SK-N-SH treated with all-trans-retinoic acid at 6 μM for 48 hours (cell line): ENCODE measurements around the gene TNIP1.

Experiments used
- ATAC-seq: fragments of 200-7000 bp; cut with Tn5 transposase; 3 replicates; pipeline ENCODE4 v1.9.1; 2020; ENCODE audit warnings: mild to moderate bottlenecking, moderate library complexity
- ARNTL ChIP-seq: fragments of 450-650 bp; formaldehyde crosslinking; IDR thresholded peaks from 2 replicates; pipeline ENCODE4 v1.5.0; 2020; ENCODE audit warnings: low read depth, mild to moderate bottlenecking, moderate library complexity, borderline replicate concordance
- BACH2 ChIP-seq: fragments of 250-450 bp; sonication (Bioruptor Pico); IDR thresholded peaks from 2 replicates; pipeline ENCODE4 v1.9.0; 2021; ENCODE audit warnings: mild to moderate bottlenecking, borderline replicate concordance
- CSDC2 ChIP-seq: fragments of 250-450 bp; sonication (Bioruptor Pico); IDR thresholded peaks from 2 replicates; pipeline ENCODE4 v1.5.0; 2020; ENCODE audit warnings: mild to moderate bottlenecking, moderate library complexity
- CSRNP3 ChIP-seq: fragments of 250-450 bp; sonication (Bioruptor Pico); IDR thresholded peaks from 2 replicates; pipeline ENCODE4 v1.5.1; 2021; ENCODE audit warnings: mild to moderate bottlenecking, moderate library complexity
- ESRRG ChIP-seq: fragments of 250-450 bp; sonication (Bioruptor Pico); IDR thresholded peaks from 2 replicates; pipeline ENCODE4 v1.6.1; 2021; ENCODE audit warnings: mild to moderate bottlenecking
- GLIS3 ChIP-seq: fragments of 250-450 bp; sonication (Bioruptor Pico); IDR thresholded peaks from 2 replicates; pipeline ENCODE4 v1.5.0; 2020; ENCODE audit warnings: mild to moderate bottlenecking, moderate library complexity
- ISL1 ChIP-seq: fragments of 250-450 bp; sonication (Bioruptor Pico); IDR thresholded peaks from 2 replicates; pipeline ENCODE4 v2.1.2; 2022; ENCODE audit warnings: mild to moderate bottlenecking, moderate library complexity
- OSR1 ChIP-seq: fragments of 250-450 bp; sonication (Bioruptor Pico); IDR thresholded peaks from 2 replicates; pipeline ENCODE4 v1.8.0; 2022; ENCODE audit warnings: moderate library complexity, mild to moderate bottlenecking, inconsistent platforms
- PPARA ChIP-seq: fragments of 250-450 bp; sonication (Bioruptor Pico); IDR thresholded peaks from 2 replicates; pipeline ENCODE4 v1.5.0; 2020; ENCODE audit warnings: mild to moderate bottlenecking, borderline replicate concordance
- RARB ChIP-seq: fragments of 250-450 bp; sonication (Bioruptor Pico); IDR thresholded peaks from 2 replicates; pipeline ENCODE4 v1.8.0; 2021; ENCODE audit warnings: mild to moderate bottlenecking, moderate library complexity
- SNAI2 ChIP-seq: fragments of 250-450 bp; sonication (Bioruptor Pico); IDR thresholded peaks from 2 replicates; pipeline ENCODE4 v1.5.0; 2020; ENCODE audit warnings: mild to moderate bottlenecking, moderate library complexity
- TCF4 ChIP-seq: fragments of 250-450 bp; sonication (Bioruptor Pico); IDR thresholded peaks from 2 replicates; pipeline ENCODE4 v1.8.0; 2021; ENCODE audit warnings: mild to moderate bottlenecking, moderate library complexity, borderline replicate concordance
- TOX ChIP-seq: fragments of 250-450 bp; sonication (Bioruptor Pico); IDR thresholded peaks from 2 replicates; pipeline ENCODE4 v1.8.0; 2021; ENCODE audit warnings: mild to moderate bottlenecking, moderate library complexity, borderline replicate concordance
- ZC3H10 ChIP-seq: fragments of 250-450 bp; sonication (Bioruptor Pico); IDR thresholded peaks from 2 replicates; pipeline ENCODE4 v1.5.1; 2021; ENCODE audit warnings: mild to moderate bottlenecking, moderate library complexity
- ZFP30 ChIP-seq: fragments of 450-650 bp; formaldehyde crosslinking; IDR thresholded peaks from 2 replicates; pipeline ENCODE4 v1.5.0; 2022; ENCODE audit warnings: mild to moderate bottlenecking, moderate library complexity
- ZNF565 ChIP-seq: fragments of 450-650 bp; formaldehyde crosslinking; conservative IDR thresholded peaks from 2 replicates; pipeline ENCODE4 v1.5.0; 2020; ENCODE audit warnings: low read depth, mild to moderate bottlenecking, moderate library complexity
- ZNF70 ChIP-seq: fragments of 450-650 bp; formaldehyde crosslinking; IDR thresholded peaks from 2 replicates; pipeline ENCODE4 v1.5.0; 2020; ENCODE audit warnings: mild to moderate bottlenecking, moderate library complexity
- ZNF8 ChIP-seq: fragments of 450-650 bp; formaldehyde crosslinking; IDR thresholded peaks from 2 replicates; pipeline ENCODE4 v1.5.0; 2020; ENCODE audit warnings: mild to moderate bottlenecking, moderate library complexity
- TF ChIP-seq, protein P1 (sequence below): fragments of 250-450 bp; sonication (Bioruptor Pico); IDR thresholded peaks from 2 replicates; pipeline ENCODE4 v1.5.0; 2020; ENCODE audit warnings: mild to moderate bottlenecking, moderate library complexity
- TF ChIP-seq, protein P2 (sequence below): fragments of 250-450 bp; sonication (Bioruptor Pico); IDR thresholded peaks from 2 replicates; pipeline ENCODE4 v1.5.1; 2020; ENCODE audit warnings: low read depth, mild to moderate bottlenecking, moderate library complexity
- TF ChIP-seq, protein P3 (sequence below): fragments of 250-450 bp; sonication (Bioruptor Pico); IDR thresholded peaks from 2 replicates; pipeline ENCODE4 v1.8.0; 2021; ENCODE audit warnings: low read depth, mild to moderate bottlenecking, moderate library complexity, borderline replicate concordance

The TNIP1 gene

DNA sequence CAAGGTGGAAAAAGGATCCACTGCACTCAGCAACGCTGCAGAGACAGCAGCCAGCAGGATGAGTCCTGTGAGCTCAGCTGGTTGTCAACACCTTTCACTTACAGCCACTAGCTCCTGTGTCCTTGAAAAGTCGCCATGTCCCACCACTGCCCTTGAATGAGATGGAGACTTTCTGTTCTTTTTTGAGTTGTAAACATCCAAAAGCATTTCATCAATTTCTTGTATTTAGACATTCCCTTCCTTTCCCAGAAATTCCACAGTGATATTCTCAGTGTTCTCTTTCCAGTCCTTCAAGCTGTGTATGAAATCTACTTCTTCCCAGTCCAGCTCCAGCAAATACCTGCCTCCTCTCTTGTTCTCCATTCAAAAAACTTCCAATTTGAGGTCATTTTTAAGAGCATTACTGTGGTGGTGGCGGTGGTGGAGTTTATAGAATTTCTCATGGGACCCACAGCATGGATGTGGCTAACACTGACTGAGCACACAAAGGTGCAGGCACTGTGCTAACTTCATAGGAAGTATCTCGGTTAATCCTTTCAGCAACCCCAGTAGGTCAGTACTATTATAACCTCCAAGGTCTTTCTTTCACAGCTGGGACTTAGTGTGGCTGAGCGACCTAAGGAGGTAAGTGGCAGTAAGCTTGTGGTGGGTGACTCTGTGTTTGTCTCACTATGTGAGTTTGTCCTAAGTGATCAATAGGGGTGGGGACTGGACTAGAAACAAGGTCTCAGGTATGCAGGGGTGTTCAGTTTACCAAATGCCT is 75.5 kb downstream of the TNIP1 start:
- TF ChIP-seq ZNF565 (CRISPR knock-in tag) (no peak), ESRRG (CRISPR knock-in tag) (no peak), ZNF8 (CRISPR knock-in tag) (no peak), ZFP30 (CRISPR knock-in tag) (no peak), ISL1 (CRISPR knock-in tag) (no peak), TOX (CRISPR knock-in tag) (no peak), ZC3H10 (CRISPR knock-in tag) (no peak), SNAI2 (CRISPR knock-in tag) (no peak), CSRNP3 (CRISPR knock-in tag) (no peak), BACH2 (CRISPR knock-in tag) (no peak), OSR1 (CRISPR knock-in tag) (no peak), RARB (no peak), PPARA (no peak), GLIS3 (no peak), ZNF70 (CRISPR knock-in tag) (no peak)
- TF ChIP-seq, protein P1, sequence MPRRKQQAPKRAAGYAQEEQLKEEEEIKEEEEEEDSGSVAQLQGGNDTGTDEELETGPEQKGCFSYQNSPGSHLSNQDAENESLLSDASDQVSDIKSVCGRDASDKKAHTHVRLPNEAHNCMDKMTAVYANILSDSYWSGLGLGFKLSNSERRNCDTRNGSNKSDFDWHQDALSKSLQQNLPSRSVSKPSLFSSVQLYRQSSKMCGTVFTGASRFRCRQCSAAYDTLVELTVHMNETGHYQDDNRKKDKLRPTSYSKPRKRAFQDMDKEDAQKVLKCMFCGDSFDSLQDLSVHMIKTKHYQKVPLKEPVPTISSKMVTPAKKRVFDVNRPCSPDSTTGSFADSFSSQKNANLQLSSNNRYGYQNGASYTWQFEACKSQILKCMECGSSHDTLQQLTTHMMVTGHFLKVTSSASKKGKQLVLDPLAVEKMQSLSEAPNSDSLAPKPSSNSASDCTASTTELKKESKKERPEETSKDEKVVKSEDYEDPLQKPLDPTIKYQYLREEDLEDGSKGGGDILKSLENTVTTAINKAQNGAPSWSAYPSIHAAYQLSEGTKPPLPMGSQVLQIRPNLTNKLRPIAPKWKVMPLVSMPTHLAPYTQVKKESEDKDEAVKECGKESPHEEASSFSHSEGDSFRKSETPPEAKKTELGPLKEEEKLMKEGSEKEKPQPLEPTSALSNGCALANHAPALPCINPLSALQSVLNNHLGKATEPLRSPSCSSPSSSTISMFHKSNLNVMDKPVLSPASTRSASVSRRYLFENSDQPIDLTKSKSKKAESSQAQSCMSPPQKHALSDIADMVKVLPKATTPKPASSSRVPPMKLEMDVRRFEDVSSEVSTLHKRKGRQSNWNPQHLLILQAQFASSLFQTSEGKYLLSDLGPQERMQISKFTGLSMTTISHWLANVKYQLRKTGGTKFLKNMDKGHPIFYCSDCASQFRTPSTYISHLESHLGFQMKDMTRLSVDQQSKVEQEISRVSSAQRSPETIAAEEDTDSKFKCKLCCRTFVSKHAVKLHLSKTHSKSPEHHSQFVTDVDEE (CRISPR knock-in tag), result no peak
- TF ChIP-seq, protein P2, sequence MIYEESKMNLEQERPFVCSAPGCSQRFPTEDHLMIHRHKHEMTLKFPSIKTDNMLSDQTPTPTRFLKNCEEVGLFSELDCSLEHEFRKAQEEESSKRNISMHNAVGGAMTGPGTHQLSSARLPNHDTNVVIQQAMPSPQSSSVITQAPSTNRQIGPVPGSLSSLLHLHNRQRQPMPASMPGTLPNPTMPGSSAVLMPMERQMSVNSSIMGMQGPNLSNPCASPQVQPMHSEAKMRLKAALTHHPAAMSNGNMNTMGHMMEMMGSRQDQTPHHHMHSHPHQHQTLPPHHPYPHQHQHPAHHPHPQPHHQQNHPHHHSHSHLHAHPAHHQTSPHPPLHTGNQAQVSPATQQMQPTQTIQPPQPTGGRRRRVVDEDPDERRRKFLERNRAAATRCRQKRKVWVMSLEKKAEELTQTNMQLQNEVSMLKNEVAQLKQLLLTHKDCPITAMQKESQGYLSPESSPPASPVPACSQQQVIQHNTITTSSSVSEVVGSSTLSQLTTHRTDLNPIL (CRISPR knock-in tag), result no peak
- ATAC-seq, result no peak

GRCh38 chr5:151004499-151004898 is 76.3 kb downstream of the TNIP1 start:
- ATAC-seq, result no peak
- TF ChIP-seq CSDC2 (CRISPR knock-in tag), result no peak
- TF ChIP-seq SNAI2 (CRISPR knock-in tag), result no peak
- TF ChIP-seq ESRRG (CRISPR knock-in tag), result no peak
- no peak for TF ChIP-seq GLIS3
- no peak for TF ChIP-seq ZC3H10 (CRISPR knock-in tag)
- TF ChIP-seq ZNF8 (CRISPR knock-in tag), result no peak
- no peak for TF ChIP-seq ZNF70 (CRISPR knock-in tag)
- no peak for TF ChIP-seq TOX (CRISPR knock-in tag)
- no peak for TF ChIP-seq TCF4
- no peak for TF ChIP-seq PPARA
- TF ChIP-seq, all 23 proteins: peak for 0

GRCh38 chr5:151003503-151003860 is 77.4 kb downstream of the TNIP1 start:
- TF ChIP-seq PPARA (no peak), ZFP30 (CRISPR knock-in tag) (no peak), ESRRG (CRISPR knock-in tag) (no peak)
- TF ChIP-seq, protein P3, sequence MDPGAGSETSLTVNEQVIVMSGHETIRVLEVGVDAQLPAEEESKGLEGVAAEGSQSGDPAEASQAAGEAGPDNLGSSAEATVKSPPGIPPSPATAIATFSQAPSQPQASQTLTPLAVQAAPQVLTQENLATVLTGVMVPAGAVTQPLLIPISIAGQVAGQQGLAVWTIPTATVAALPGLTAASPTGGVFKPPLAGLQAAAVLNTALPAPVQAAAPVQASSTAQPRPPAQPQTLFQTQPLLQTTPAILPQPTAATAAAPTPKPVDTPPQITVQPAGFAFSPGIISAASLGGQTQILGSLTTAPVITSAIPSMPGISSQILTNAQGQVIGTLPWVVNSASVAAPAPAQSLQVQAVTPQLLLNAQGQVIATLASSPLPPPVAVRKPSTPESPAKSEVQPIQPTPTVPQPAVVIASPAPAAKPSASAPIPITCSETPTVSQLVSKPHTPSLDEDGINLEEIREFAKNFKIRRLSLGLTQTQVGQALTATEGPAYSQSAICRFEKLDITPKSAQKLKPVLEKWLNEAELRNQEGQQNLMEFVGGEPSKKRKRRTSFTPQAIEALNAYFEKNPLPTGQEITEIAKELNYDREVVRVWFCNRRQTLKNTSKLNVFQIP, result no peak
- TF ChIP-seq, all 23 proteins: peak for 0
- no peak for ATAC-seq

DNA sequence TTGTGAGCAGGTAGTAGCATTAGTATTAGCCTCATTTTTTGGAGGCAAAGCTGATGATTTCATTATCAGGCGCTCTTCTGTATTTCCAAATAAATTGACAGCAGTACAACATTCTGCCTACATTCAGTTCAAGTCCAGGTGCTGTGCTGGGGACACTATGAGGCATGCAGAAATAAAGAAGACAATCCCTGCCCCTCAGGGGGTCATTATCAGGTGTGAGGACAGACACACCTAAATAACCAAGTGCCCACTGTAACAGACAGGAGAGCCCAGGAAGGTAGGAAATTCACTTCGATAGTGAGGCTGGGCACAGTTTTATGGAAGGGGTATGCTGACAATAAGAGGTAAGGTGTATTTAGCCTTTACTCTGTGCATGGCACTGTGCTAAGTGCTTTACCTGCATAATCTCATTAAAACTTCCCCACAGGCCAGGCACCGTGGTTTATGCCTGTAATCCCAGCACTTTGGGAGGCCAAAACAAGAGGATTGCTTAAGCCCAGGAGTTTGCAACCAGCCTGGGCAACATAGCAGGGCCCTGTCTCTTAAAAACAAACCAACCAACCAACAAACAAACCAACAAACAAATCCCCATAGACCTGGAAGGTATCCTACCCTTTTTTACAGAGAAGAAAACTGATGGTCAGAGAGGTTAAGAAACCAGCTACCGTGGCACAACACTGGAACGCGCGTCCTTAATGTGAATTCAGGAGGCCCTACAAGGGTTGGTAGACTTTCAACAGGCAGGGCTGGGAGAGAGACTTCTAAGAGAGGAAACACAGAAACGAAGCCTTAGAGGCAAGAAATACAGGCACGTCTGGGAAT is 77.9 kb downstream of the TNIP1 start:
- no peak for TF ChIP-seq ARNTL (CRISPR knock-in tag)
- TF ChIP-seq, protein P1 (CRISPR knock-in tag), result no peak
- TF ChIP-seq ZC3H10 (CRISPR knock-in tag), result no peak
- TF ChIP-seq ZNF565 (CRISPR knock-in tag), result no peak
- TF ChIP-seq OSR1 (CRISPR knock-in tag), result no peak
- ATAC-seq, result no peak
